HG03103 (cell line): ENCODE data around the gene AGK.
A peak's percentile ranks its signal among the peaks of the same experiment; 100 is the strongest.
"Not testable (repeated sequence)": the region's sequence is repeated elsewhere in the genome, so short reads cannot be mapped to it uniquely, and the experiment has no call there.

Experiments
- ATAC-seq: cut with Tn5 transposase; IDR thresholded peaks from one replicate; pipeline ENCODE4 v1.9.1; 2021; ENCODE audit warnings: low read depth; ENCODE audit not compliant: unreplicated experiment

Gene AGK

GRCh38 chr7:141550386-141551093, 670 bp upstream of the AGK start:
- ATAC-seq: peak; percentile 6

DNA sequence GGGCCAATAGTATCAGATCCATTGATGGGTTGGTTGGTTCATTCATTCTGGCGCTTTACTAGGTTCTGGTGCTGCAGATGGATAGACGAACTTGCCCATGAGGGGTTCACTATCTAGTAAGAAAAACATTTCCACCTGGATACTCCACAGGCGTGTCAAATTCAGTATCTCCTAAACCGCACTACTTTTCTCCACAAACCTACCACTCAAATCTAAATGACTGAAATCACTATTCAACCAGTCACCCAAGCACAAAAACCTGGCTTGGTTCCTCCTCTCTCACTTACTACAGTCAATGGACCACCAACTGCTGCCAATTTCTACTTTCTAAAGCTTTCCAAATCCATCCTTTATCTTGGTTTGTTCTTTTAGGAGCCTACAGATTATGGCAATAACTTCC, 572 bp downstream of the AGK start:
- no peak for ATAC-seq

DNA sequence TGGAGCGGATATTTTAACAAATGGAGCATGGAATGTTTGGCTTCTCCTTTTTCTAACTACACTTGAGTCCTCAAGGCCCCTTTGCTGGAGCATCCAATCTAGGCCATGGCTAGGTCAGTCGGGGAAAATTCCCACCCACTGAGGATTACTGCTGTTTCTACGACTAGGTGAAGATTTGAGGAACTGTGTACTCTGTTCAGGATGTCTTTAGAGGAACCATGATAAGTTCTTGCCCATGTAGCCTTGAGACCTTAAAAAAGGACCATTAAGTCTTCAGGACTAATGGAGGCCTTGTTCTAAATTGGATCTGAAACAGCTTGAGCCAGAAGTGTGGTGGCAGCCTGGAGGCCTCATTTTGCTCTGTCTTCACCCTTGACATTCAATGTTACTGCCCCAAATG, 6.2 kb downstream of the AGK start:
- no peak for ATAC-seq

- ATAC-seq: not testable (repeated sequence)
These were observed 6.8 kb downstream of the AGK start for GRCh38 chr7:141557831-141558531.

DNA sequence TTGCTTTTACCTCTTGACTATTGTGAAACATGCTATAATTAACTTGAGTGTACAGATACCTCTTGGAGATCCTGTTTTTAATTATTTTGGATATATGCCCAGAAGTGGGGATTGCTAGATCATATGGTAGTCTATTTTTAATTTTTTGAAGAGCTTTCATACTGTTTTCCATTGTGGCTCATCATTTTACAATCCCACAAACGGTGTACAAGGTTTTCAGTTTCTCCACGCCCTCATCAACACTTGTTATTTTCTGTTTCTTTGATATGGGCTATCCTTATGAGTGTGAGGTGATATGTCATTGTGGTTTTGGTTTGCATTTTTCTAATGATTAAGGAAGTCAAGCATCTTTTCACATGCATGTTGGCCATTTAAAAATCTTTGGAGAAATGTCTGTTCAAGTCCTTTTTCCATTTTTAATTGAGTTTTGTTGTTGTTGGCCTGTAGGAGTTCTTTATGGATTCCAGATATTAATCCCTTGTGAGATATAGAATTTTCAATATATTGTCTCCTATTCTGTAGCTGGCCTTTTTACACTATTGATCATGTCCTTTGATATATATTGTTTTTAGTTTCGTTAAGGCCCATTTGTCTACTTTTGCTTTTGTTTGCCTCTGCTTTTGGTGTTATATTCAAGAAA, 7.5 kb downstream of the AGK start:
- ATAC-seq: peak; percentile 70

GRCh38 chr7:141559961-141560360, 8.8 kb downstream of the AGK start:
- ATAC-seq: no peak

DNA sequence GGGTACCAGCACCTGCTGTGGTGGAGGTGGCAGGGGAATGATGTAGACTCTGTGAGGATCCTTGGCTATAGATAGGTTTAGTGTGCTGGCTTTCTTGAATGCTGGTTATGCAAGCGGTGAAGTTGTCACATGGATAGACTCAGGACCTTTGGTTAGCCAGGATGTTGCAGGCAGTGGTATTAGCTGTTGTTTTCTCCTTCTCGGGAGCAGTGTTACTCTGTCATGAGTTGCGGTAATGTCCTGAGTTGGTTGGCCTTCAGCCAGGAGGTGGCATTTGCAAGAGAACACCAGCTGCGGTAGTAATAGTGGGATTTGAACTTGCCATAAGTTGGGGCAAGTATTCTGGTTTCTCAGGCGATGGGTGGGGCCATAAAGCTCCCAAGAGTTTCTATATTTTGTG, 10.8 kb downstream of the AGK start:
- no peak for ATAC-seq

DNA sequence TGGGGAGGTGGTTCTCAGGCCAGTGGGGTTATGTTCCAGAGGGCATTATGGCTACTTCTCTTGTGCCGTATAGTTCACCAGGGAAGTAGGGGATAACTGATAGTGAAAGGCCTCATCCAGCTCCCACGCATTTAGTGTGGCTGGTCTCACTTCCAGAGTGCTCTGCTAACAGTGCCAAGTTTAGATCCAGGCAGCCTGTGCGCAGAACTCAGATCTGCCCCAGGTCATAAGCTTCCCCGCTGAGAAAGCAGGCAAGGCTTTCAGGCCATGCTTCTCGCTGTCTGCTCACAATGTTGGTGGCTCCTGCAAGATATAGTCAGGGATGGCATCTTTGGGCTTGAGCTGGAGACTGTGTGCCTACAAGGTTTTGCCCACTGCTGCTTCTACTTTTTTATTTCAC, 11.3 kb downstream of the AGK start:
- ATAC-seq: no peak

GRCh38 chr7:141562972-141563371, 11.8 kb downstream of the AGK start:
- no peak for ATAC-seq

DNA sequence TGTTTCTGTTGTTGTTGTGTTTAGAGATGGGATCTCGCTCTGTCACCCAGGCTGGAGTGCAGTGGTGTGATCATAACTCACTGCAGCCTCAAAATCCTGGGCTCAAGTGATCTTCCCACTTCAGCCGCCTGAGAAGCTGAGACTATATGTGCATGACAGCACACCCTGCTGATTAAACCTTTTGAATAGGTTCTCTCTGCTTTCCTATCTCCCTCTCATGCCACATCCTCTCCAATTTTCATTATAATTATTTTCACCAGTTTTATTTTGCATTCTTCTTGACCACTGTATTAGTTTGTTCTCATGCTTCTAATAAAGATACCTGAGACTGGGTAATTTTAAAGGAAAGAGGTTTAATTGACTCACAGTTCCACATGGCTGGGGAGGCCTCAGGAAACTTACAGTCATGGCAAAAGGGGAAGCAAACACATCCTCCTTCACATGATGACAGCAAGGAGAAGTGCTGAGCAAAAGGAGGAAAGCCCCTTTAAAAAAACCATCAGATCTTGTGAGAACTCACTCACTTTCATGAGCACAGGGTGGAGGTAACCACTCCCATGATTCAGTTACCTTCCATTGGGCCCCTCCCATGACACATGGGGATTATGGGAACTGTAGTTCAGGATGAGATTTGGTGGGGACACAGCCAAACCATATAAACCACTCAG, 12.9 kb downstream of the AGK start:
- no peak for ATAC-seq

DNA sequence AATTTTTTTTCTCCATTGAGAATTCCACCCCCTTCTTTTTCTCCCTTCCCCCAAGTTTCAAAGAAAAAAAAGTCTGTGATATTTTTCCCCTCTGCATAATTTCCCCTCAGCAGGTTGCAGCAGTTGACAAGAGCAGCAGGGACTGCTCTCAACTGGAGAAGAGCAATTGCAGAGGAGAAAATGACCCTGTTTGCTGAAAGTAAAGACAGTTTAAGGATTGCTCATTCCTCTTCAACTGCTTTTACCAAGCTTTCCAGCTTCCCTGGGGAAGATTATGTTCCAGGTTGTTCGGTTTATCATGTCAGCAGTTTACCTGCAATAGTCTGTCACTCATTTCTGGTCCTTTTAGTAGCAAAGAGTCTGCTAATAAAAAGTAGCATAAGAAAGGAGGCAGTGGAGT, 16.2 kb downstream of the AGK start:
- ATAC-seq: no peak

- no peak for ATAC-seq
These were observed 17.0 kb downstream of the AGK start for GRCh38 chr7:141568227-141568626.

GRCh38 chr7:141571059-141571458, 19.8 kb downstream of the AGK start:
- ATAC-seq: no peak

DNA sequence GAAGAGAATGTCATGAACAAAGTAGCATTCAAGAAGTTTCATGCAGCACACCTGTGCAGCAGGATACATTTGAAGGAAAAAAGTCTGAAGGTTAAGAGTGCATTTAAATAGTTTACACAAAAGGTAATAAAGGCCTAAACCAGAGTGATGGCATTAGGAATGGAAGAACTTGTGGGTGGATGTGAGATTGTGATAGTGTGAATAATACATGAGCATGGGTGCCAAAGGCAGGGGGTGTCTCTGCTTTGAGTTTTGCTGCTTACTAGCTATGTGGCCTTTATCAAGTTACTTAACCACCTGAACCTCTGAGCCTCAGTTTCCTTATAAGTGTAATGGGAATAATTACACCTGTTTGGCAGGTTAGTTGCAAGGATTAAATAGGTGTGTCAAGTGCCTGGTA, 21.0 kb downstream of the AGK start:
- no peak for ATAC-seq

DNA sequence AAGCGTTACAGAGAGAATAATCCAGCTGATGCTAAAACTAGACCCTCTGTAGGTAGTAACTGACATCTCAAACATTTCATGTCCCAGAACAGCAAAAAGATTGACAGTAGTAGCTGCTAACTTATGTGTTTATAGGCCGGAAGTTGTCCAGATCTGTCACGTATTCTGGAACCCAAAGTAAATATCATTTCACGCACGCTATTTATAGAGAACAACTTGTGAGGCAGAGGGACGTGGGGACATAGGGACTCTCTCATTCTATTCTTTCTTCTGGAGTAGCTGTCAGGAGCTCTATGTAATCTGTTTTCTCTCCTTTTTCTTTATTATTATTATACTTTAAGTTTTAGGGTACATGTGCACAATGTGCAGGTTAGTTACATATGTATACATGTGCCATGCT, 22.3 kb downstream of the AGK start:
- no peak for ATAC-seq

DNA sequence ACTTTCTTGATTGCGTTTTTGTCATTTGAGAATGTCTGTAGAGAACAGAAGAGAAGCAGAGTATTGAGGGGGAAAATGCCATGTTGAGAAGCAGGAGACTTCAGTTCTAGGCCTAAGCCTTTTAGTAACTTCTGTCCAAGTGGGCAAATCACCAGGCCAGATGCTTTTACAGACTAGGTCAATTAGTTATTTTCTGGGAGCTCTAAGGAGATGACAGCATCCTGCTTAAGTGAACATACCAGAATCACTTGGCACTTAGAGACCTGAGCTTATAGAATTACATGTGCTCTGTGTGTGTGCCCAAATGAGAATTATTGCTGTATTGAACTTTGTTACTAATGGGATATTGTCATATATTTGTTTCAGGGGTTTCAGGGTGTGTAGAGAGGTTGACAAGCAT, 24.0 kb downstream of the AGK start:
- no peak for ATAC-seq

DNA sequence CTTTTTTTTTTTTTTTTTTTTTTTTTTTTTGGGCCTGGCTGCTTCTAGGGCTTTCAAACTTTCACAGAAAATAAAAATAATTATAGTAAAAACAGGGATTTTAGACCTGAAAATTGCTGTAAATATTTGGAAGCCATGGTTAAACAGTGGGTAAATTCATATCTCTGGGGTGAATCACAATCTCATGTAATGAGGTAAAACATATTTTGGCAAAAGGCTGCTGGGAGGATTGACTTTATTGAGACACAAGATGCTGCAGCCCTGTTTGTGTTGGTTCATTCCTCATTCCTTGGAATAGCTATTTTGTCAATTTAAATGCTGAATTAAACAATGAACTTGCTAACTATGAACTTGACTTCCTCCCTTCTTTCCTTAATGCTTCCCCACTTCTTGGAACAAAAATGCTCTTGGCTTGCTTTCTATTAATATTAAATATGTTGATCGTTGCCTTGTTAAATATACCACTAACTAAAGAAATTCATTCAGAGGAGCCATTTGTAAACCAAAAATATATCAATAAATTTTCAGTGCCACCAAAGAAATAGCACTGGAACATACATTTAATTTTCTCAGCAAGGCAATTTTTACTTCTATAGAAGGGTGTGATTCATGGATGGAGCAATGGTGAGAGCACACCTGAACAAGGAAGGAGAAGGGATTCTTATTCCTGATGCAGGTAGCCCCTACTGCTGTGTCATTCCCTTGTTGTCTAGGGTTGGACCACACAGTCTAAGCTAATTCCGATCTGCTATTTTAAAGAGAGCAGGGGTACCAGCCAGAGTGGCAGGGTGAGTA, 24.6 kb downstream of the AGK start:
- ATAC-seq: no peak

DNA sequence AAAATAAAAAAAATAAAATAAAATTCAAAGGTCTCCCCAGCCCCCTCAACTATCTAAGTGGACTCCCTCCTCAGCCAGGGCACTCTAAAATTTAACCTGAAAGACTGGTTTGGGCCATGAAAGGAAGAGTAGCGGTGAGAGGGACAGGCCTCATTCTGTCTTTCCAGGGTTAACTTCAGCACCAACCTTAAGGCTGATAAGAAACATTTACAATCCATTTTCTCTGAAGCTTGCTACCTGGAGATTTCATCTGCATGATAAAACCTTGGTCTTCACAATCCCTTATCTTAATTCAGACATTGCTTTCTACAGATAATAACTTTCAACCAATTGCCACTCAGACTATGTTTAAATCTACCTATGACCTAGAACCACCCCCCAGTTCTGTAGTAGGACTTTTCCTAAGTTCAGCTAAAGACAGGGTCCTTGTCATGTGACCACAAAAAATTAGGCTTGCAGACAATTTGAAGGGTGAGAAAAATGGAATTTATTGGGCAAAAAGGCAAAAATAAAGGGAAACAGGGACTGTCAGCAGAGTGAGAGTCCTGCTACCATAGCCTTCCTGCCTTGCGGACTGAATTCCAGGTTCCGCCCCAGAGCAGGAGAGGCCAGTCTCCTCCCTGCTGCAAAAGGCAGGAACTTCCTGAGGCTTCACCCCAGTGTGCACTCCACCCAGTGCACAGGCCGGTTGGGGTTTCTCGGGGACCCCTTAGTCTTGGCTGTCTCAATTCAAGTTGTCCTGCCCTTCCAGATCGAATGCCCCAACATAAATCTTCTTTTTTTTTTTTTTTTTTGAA, 26.0 kb downstream of the AGK start:
- no peak for ATAC-seq

DNA sequence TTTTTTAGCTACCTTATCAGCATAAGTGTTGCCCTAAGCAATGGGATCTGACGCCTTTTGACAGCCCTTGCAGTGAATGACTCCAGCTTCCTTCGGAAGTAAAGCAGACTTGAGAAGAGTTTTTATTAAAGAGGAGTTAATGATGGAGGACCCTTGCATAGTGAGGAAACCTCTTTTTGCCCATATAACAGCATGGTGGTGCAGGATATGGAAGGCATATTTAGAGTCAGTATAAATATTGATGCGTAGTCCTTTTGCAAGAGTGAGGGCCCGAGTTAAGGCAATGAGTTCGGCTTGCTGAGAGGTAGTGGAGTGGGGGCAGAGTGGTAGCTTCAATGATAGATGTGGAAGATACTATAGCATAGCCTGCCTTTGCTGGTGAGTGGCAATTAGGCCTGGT, 28.7 kb downstream of the AGK start:
- ATAC-seq: not testable (repeated sequence)

GRCh38 chr7:141582063-141582462, 30.9 kb downstream of the AGK start:
- ATAC-seq: not testable (repeated sequence)
